Measurements from ENCODE around the gene CDH13.

Gene CDH13

DNA sequence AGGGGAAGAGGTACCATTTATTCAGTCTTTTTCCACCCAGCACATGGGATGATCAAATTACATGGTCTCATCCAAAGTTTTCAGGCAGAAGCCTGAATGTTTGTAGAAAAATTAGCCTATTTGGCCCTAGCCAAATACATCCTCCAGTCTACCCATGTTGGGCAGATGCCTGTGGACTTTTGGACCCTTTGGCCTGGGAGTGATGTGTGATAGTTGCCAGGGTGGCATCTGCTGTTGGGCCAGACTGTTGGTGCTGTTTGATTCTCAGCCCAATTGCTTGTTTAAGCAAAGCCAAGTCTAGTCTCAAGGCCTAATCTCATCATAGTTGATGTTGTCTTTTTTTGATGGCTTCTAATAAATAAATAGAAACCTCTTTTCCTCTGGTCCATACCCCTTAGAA is 419.0 kb downstream of the CDH13 start:
- no peak for TF ChIP-seq GATA3 (IDR thresholded peaks at IDR 0.05; ENCODE audit: low read depth, low read length)
- no peak for TF ChIP-seq GATA2 (IDR thresholded peaks at IDR 0.05; ENCODE audit: low read depth, low read length)

DNA sequence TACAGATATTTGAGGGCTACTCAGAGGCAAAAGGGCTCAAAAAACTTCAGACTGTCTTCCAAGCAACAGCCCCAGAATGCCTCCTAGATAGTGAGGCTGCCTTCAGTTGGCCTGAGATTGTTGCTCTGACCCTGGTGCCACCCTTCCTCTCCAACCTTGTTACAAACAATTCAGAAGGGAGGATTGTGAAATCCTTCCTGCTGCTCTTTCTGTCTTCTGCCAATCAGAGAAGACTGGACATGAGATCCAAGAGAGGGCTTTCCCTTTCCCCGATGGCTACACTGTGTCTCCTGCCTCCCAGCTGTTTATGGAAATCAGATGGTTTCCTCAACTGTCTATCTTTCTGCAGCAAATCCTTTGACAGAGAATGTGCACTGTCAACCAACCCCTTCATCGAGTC is 419.9 kb downstream of the CDH13 start:
- TF ChIP-seq GATA2 (IDR thresholded peaks at IDR 0.05; ENCODE audit: low read depth, low read length): no peak
- TF ChIP-seq GATA3 (IDR thresholded peaks at IDR 0.05; ENCODE audit: low read depth, low read length): no peak

DNA sequence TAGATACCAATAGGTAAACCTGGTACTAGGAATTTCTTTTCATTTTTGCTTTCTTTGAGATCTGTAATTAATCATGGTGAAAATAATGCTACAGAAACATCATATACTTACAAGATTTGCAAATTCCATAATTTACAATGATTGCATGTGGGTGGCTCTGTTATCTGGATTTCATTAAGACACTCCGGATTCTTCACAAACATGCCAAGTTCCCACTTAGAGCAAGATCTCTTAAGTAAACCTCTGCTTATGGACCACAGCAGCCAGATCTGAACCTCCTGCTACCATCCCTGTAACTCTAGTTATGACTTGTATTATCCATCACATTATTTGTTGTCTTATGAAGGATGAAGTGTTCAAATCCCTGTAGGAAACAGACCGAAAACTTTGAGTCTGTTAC is 424.7 kb downstream of the CDH13 start:
- TF ChIP-seq GATA3 (IDR thresholded peaks at IDR 0.05; ENCODE audit: low read depth, low read length) (no peak), GATA2 (IDR thresholded peaks at IDR 0.05; ENCODE audit: low read depth, low read length) (no peak)

DNA sequence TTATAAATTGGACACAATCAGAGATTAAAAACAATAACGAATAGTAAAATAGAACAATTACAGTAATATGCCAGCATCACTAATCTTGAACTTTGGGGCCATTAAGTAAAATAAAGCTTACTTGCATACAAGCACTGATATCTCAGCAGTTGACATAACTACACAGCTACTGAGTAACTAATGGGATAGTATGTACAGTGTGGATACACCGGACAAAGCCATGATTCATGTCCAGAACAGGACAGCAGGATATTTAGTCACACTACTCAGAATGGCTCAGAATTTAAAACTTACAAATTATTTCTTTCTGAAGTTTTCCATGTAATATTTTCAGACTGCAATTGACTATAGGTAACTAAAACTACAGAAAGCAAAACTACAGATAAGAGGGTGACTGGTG is 427.5 kb downstream of the CDH13 start:
- no peak for TF ChIP-seq GATA2 (IDR thresholded peaks at IDR 0.05; ENCODE audit: low read depth, low read length)
- TF ChIP-seq GATA3 (IDR thresholded peaks at IDR 0.05; ENCODE audit: low read depth, low read length): no peak

DNA sequence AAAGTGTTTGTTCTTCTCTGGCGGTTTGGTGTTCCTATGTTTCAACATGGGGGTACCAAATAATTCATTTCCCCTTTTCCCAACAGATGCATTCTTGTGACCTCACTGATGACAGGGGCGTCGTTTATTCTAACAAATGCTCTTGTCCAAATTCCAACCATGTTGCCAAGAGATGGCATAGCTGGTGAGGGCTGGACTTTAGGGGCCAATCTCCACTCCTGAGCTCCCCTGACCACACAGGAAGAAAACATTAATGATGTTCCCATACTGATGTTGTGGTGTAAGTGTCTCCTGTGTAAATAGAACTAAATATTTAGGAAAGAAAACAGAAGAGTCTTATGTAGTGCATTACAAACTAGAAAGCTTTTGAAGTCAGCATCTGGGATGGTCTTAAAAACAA is 431.6 kb downstream of the CDH13 start:
- TF ChIP-seq GATA3 (IDR thresholded peaks at IDR 0.05; ENCODE audit: low read depth, low read length): no peak
- no peak for TF ChIP-seq GATA2 (IDR thresholded peaks at IDR 0.05; ENCODE audit: low read depth, low read length)

DNA sequence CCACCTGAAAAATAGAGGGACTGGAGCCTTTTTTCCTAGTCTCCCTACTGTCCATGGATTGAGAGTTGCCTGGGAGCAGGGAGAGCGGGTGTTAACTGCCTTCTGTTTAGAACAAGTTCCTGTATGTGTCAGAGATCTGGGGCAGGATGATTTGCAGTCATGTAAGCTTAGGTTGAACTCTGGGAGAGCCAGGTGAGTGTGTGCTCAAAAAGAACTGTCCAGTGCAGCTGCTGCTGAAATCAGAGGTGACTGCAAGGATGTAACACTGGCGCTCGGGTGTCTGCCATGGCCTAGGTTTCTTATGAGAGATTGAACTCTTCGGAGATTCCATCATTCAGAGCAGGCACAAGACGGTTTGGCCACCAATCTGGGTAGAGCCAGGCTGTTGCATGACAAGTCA is 432.5 kb downstream of the CDH13 start:
- no peak for TF ChIP-seq GATA2 (IDR thresholded peaks at IDR 0.05; ENCODE audit: low read depth, low read length)

DNA sequence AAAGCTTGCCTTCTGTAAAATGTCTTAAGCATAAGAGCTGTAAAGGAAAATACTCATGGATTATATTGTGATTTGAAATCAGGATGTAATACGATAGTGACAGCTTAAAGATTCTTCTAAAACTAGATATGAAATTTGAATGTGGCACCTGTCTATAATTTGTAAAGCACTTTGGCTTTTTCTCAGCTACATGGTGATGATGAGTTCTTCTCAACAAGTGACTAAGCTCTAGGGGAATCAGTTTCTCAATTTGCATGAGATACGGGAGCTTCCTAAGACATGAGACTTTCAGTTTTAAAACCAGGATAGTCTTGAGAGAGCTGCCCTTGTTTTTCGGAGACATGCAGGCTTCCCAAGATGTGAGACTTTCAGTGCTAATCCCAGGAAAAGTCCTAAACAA is 439.2 kb downstream of the CDH13 start:
- TF ChIP-seq GATA2 (IDR thresholded peaks at IDR 0.05; ENCODE audit: low read depth, low read length) (no peak), GATA3 (IDR thresholded peaks at IDR 0.05; ENCODE audit: low read depth, low read length) (no peak)

DNA sequence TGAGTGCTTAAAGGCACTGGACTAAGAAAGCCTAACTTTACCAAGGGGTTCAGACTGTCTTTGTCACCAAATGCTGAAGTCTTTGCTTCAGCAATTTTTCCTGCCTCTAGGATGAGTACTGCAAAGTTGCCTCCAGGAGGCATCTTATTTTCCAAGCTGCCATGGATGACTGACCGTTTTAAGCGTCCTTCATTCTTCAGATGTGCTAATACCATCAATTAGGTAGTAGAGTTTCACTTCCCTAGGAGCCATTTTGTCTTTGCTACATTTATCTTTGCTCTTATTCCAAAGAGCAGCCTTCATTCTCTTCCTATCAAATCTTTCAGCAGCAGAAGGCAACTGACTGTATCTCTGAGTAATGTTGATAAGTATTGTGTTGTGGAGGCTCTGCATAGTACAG is 440.1 kb downstream of the CDH13 start:
- no peak for TF ChIP-seq GATA2 (IDR thresholded peaks at IDR 0.05; ENCODE audit: low read depth, low read length)
- no peak for TF ChIP-seq GATA3 (IDR thresholded peaks at IDR 0.05; ENCODE audit: low read depth, low read length)

DNA sequence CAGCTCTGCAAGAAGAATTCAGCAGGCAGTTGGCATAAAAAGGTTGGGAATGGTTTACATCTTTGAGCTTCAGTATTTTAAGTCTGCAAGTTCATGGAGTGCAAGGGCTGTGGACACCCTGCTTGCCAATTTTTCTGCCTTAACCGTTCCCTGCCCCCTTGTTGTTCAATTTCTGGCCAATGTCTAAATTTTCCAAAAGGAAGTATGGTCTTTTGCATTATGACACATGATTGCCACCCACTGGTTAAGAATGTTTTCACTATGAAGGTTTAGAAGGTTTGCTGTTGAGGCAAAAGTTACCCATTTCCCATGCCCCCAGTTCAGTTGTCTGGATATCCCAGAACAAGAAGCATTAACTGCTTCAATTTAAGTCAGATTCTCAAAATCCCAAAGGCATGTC is 441.9 kb downstream of the CDH13 start:
- TF ChIP-seq GATA3 (IDR thresholded peaks at IDR 0.05; ENCODE audit: low read depth, low read length): no peak

DNA sequence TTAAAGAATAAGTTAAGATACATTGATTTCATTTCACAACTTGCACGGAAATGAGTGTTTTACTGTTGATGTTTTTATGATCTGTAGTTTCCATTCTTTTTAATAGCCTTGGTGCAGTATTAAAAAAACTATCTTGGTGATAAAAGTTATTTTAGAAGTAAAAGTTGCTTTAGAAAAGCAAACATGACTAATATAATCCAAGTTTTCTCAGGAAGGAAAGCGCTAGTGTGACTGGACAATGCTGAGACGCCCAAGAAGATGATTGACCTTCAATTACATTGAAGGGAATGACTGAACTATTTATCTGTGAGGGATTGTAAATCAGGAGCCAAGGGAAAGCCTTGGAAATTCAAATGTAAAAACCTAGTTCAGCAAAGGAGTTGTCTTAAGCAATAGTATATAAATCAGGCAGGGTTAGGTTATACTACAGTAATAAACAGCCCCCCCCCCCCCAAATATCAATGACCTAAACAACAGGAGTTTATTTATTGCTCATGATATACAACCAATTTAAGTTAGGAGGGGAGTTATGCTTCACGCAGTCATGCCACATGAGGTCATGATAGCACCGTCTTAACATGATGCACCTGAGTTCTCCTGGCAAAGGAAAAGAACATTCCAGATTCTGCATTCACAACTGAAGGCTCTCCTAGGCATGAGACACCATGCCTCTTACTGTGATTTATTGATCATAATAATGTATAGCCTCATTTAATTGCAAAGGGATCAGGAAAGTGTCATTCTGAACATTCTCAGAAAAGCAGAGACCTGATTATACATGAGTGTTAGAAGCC is 443.8 kb downstream of the CDH13 start:
- TF ChIP-seq GATA3 (IDR thresholded peaks at IDR 0.05; ENCODE audit: low read depth, low read length) (no peak), GATA2 (IDR thresholded peaks at IDR 0.05; ENCODE audit: low read depth, low read length) (no peak)

DNA sequence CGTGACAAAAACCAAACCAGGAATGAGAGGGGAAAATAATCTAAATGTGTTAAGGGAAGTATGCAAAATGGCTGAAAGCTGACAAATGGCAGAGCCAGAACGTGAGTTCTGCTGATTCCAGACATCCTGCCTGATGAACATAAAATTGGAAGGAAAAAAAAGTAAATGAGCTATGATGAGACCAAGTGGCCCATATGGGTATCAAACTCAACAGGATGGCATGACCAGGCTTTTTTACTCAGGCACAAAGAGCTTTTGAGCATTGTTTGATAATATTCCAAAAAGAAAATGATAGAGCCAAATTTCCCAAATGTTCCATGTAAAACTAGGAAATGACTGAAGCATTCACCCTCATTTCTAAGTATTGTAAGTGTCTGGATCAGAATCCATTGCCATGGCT is 449.2 kb downstream of the CDH13 start:
- TF ChIP-seq GATA3 (IDR thresholded peaks at IDR 0.05; ENCODE audit: low read depth, low read length): no peak
- no peak for TF ChIP-seq GATA2 (IDR thresholded peaks at IDR 0.05; ENCODE audit: low read depth, low read length)

DNA sequence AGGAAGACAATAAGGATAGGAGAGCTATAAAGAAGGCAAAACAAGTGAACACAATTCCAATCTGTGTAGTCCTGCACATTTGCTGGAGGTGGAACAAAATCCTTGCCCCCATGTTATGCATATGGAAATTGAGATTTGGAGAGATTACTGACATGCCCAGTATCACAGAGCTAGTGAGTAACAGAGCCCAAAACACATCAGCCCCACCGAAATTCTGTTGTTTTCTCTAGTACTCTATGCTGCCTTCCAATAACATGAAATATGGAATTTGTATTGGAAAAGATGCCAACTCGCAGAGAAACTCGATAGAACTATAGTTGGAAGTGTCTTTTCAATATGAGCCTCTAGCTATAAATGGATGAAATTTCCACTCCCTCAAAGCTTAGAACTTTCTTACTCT is 456.6 kb downstream of the CDH13 start:
- TF ChIP-seq GATA2 (IDR thresholded peaks at IDR 0.05; ENCODE audit: low read depth, low read length) (no peak), GATA3 (IDR thresholded peaks at IDR 0.05; ENCODE audit: low read depth, low read length) (no peak)

DNA sequence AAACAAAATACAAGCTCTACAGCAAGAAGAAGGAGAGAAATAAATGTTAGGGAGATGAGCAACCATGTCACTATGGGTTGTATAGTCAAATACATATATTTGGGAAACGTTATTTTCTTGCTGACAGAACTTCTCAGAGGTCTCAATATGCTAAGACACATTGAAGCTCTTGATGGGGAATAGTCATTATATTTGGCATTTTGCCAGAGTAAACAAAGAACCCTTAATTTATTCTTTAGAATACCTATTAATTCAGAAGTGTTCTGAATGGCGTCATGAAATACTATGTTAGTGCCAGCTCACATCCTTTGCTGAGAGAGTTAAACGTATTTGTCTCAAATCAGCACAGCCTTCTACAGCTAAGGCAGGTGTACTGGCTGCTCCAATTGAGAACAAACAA is 458.9 kb downstream of the CDH13 start:
- TF ChIP-seq GATA3 (IDR thresholded peaks at IDR 0.05; ENCODE audit: low read depth, low read length) (no peak), GATA2 (IDR thresholded peaks at IDR 0.05; ENCODE audit: low read depth, low read length) (no peak)

DNA sequence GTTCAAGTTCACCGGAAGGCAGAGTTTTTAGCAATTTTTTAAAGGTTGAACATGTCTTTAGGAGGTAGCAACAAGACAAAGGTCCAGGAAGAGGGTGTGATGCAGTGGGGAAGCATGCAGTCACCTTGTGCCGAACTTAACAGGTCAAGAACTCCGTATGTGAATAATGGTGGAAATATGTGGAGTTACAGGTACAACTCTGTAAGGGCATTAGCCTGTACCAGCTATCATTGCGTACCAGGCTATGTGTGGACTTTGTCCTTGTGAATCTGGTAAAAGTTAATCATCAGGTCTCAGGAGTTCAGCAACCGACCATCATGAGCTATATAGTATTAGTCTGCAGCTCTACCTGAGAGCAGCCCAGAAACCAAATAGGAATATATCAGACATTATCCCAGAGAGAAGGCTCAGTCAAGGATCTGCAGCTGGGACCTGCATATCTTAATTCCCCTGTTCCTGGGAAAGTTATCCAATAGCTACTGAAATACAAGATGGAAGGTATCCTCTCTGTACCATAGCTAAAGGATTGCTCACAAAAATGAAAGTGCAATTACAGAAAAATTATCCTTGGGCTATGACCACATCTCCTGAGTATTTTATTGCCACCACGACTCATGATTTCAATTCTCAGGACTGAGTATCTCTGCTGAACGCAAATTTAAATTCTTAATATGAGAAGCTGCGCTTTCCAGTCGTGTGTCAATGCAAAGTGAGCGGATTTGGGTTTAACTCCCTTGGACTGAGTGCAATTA is 469.3 kb downstream of the CDH13 start:
- no peak for TF ChIP-seq GATA2 (IDR thresholded peaks at IDR 0.05; ENCODE audit: low read depth, low read length)
- TF ChIP-seq GATA3 (IDR thresholded peaks at IDR 0.05; ENCODE audit: low read depth, low read length): no peak

DNA sequence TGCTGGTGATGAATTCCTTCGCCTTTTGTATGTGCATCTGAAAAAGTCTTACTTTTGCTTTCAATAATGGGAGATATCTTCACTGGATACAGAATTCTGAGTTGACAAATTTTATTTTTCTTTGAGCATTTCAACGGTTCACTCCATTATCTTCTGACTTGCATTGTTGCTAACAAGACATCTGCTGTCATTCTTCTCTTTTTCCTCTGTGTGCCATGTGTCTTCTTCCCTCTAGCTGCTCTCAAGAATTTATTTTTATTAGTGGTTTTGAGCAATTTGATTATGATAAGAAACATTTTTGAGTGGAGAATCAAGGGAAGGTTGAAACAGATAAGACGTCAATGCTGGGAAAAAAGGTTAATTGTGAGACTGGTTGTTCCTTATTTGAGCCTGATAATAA is 471.8 kb downstream of the CDH13 start:
- TF ChIP-seq GATA2 (IDR thresholded peaks at IDR 0.05; ENCODE audit: low read depth, low read length) (no peak), GATA3 (IDR thresholded peaks at IDR 0.05; ENCODE audit: low read depth, low read length) (no peak)

All from SH-SY5Y (cell line).